GM12878 (cell line): Measurements from ENCODE around the gene SPIN1. TPM values are rescaled to one million over a fixed set of nuclear protein-coding genes. Genes with fewer than 3 reads are reported as not detected.

ENCODE experiments used
- ATAC-seq: fragments of 200-7000 bp; cut with Tn5 transposase; 3 replicates; pipeline ENCODE4 v1.9.1; 2020; ENCODE audit warnings: mild to moderate bottlenecking, moderate library complexity
- BruUV-seq: library from RNA; stranded (reverse); fragments of 400-500 nt; replicated peaks from 2 replicates; lab custom pipeline; 2021; lab: Mats Ljungman, UMichigan
- CTCF ChIA-PET: fragments of 300-600 bp; sonication (Branson Sonifier 250); formaldehyde crosslinking; extraction: SDS; loops from one replicate; lab custom pipeline; 2021; ENCODE audit warnings: inconsistent platforms; lab: Yijun Ruan, JAX
- POLR2A ChIA-PET: fragments of 350-600 bp; formaldehyde crosslinking; extraction: SDS; loops from one replicate; lab custom pipeline; 2021; ENCODE audit warnings: inconsistent platforms; lab: Charles Lee
- RAD21 ChIA-PET: fragments of 300-600 bp; sonication (Branson Sonifier 250); formaldehyde crosslinking; loops from one replicate; lab custom pipeline; 2023; ENCODE audit warnings: antibody characterized with exemption; ENCODE audit not compliant: unreplicated experiment; lab: Charles Lee
- SMC1A ChIA-PET: fragments of 300-600 bp; sonication (Branson Sonifier 250); formaldehyde crosslinking; loops from one replicate; lab custom pipeline; 2023; ENCODE audit not compliant: unreplicated experiment, uncharacterized antibody; lab: Charles Lee
- DNase-seq: peaks from one replicate; pipeline ENCODE4 v3.0.0-alpha.2; 2011; ENCODE audit warnings: low read depth, low spot score
- FAIRE-seq: peaks from 3 replicates; lab custom pipeline; 2011; peaks lifted over from hg19 to GRCh38; lab: Jason Lieb, UNC
- H2AFZ ChIP-seq: 2 replicates; pipeline ENCODE4 v1.6.0; 2011; ENCODE audit warnings: low read depth, low read length, control low read depth; ENCODE audit not compliant: control insufficient read depth
- H3K27ac ChIP-seq: 2 replicates; pipeline ENCODE4 v1.5.1; 2011; ENCODE audit warnings: control low read depth; ENCODE audit not compliant: control insufficient read depth, insufficient read depth
- H3K27me3 ChIP-seq, 2 experiments: replicated peaks in 1 of 2; 2 replicates each; pipeline versions ENCODE4 v1.6.0 to v1.6.1; 2011; ENCODE audit warnings: low read length in 1 of 2; ENCODE audit not compliant: control insufficient read depth in 2 of 2, insufficient read depth in 2 of 2
- H3K36me3 ChIP-seq, 2 experiments: 2 replicates each; pipeline ENCODE4 v1.5.1; 2011; ENCODE audit warnings: low read length in 1 of 2; ENCODE audit not compliant: control insufficient read depth in 2 of 2, insufficient read depth in 2 of 2
- H3K4me1 ChIP-seq: 2 replicates; pipeline ENCODE4 v1.6.1; 2011; ENCODE audit warnings: mild to moderate bottlenecking, low read length, moderate library complexity, mixed read lengths; ENCODE audit not compliant: control insufficient read depth, insufficient read depth
- H3K4me2 ChIP-seq: 2 replicates; pipeline ENCODE4 v1.6.0; 2011; ENCODE audit warnings: control low read depth; ENCODE audit not compliant: control insufficient read depth, insufficient read depth
- H3K4me3 ChIP-seq: fragments of 200-600 bp; sonication (generic); 2 replicates; pipeline ENCODE4 v1.5.1; 2016
- H3K79me2 ChIP-seq: 2 replicates; pipeline ENCODE4 v1.6.0; 2011; ENCODE audit warnings: low read length; ENCODE audit not compliant: control insufficient read depth, insufficient read depth
- H3K9ac ChIP-seq: 2 replicates; pipeline ENCODE4 v1.8.0; 2011; ENCODE audit warnings: low read length, control low read depth, mixed read lengths; ENCODE audit not compliant: control insufficient read depth, insufficient read depth
- H3K9me3 ChIP-seq: replicated peaks from 3 replicates; pipeline ENCODE4 v1.5.1; 2011; ENCODE audit warnings: mild to moderate bottlenecking, low read length; ENCODE audit not compliant: control insufficient read depth, insufficient read depth
- H4K20me1 ChIP-seq: 2 replicates; pipeline ENCODE4 v1.6.0; 2011; ENCODE audit not compliant: control insufficient read depth, insufficient read depth
- BMI1 ChIP-seq: fragments of 450-650 bp; IDR thresholded peaks from 2 replicates; pipeline ENCODE4 v1.6.1; 2016; ENCODE audit warnings: mild to moderate bottlenecking, moderate library complexity, borderline replicate concordance
- CEBPZ ChIP-seq: fragments of 150-350 bp; IDR thresholded peaks from 2 replicates; pipeline ENCODE4 v1.6.1; 2016; ENCODE audit warnings: low read depth, low read length
- MXI1 ChIP-seq: fragments of 150-350 bp; IDR thresholded peaks from 2 replicates; pipeline ENCODE4 v1.6.1; 2011; ENCODE audit warnings: low read depth, mild to moderate bottlenecking, inconsistent platforms, low read length, improper control_type of control experiment
- SREBF1 ChIP-seq: IDR thresholded peaks from 2 replicates; pipeline ENCODE4 v1.6.1; 2012; ENCODE audit warnings: mild to moderate bottlenecking, low read length
- TCF12 ChIP-seq: IDR thresholded peaks from 2 replicates; pipeline ENCODE4 v1.6.1; 2011; ENCODE audit warnings: low read depth, mild to moderate bottlenecking, low read length
- TCF3 ChIP-seq: IDR thresholded peaks from 2 replicates; pipeline ENCODE4 v1.6.1; 2012; ENCODE audit warnings: low read depth, mild to moderate bottlenecking, low read length, borderline replicate concordance; ENCODE audit not compliant: insufficient read depth
- ZZZ3 ChIP-seq: IDR thresholded peaks from 2 replicates; pipeline ENCODE4 v1.6.1; 2011; ENCODE audit warnings: low read depth; ENCODE audit not compliant: control insufficient read depth, insufficient read length
- WGBS: methylation state at CpG from one replicate; pipeline ENCODE4 v1.1.6; 2016; ENCODE audit warnings: low lambda C conversion rate; ENCODE audit not compliant: insufficient replicate concordance, insufficient coverage; ENCODE audit errors: missing lambda C conversion rate; 5-methylcytosine and 5-hydroxymethylcytosine counted together
- in situ Hi-C: fragments of 300-500 bp; cut with MboI; formaldehyde crosslinking; loops from 9 replicates; pipeline ENCODE4 v1.14.3; 2018; ENCODE audit warnings: mixed read lengths
- intact Hi-C: fragments of 100-400 bp; cut with micrococcal nuclease; formaldehyde crosslinking; loops from one replicate; pipeline ENCODE4 v1.14.2; 2022; ENCODE audit not compliant: unreplicated experiment
- polyA plus RNA-seq, 11 experiments: library from polyadenylated mRNA; depleted of rRNA in 4 of 11; unstranded in 6 of 11; stranded (reverse) in 5 of 11; fragments of >200 nt; fragmentation: Nextera tagmentation in 4 of 11; fragmentation: Illumina TruSeq in 1 of 11; extraction: Ambion mirVana in 4 of 11; extraction: Trizol in 1 of 11; gene quantifications; 1 replicate in 1 of 11; 2 replicates in 10 of 11; pipeline versions ENCODE4 v1.2.1 to v1.2.3, GENCODE V29; 2011 to 2016; ENCODE audit warnings: inconsistent platforms in 2 of 11, missing spikeins in 2 of 11, low read depth in 1 of 11
- total RNA-seq, 4 experiments: library from RNA; depleted of rRNA in 3 of 4; stranded (reverse); fragments of >200 nt in 3 of 4; fragmentation: Illumina TruSeq in 1 of 4; extraction: Trizol in 1 of 4; gene quantifications; 2 replicates each; pipeline versions ENCODE4 v1.2.1 to v1.2.3, GENCODE V29; 2013 to 2021

Gene SPIN1
- total and polyA plus RNA-seq, 10 of the 15 experiments (the other 5 are each of a cell fraction or from before 2014, with no cell fraction given), result 6.6 to 30.3 (median 17.1) TPM

GRCh38 chr9:88438811-88439210 lies 50.6 kb downstream of the SPIN1 start:
- BruUV-seq, result no TSS peak
- no peak for DNase-seq
- FAIRE-seq, result no peak
- Histone ChIP-seq H3K79me2 (no peaks in the 10 kb centered on the region), H3K36me3 (peaks cover 0 to 5% of the 10 kb centered on the region in 2 experiments; a peak in 1 of 4 replicates), H4K20me1 (no peaks in the 10 kb centered on the region), H3K9ac (no peak overlapping the region), H3K27ac (no peak overlapping the region), H3K4me1 (no peaks in the 10 kb centered on the region), H3K4me3 (no peak overlapping the region), H3K4me2 (no peak overlapping the region), H3K9me3 (no peaks in the 10 kb centered on the region), H3K27me3 (no peaks in the 10 kb centered on the region), H2AFZ (no peak overlapping the region)
- ChIA-PET RAD21 (no interaction called here), SMC1A (no interaction called here), POLR2A (no interaction called here), CTCF (no interaction called here)
- in situ Hi-C loops, result no loop called here
- TF ChIP-seq TCF3, result no peak
- TF ChIP-seq SREBF1, result no peak
- no peak for TF ChIP-seq MXI1
- no peak for TF ChIP-seq TCF12
- TF ChIP-seq ZZZ3, result no peak
- no peak for TF ChIP-seq BMI1
- TF ChIP-seq CEBPZ, result no peak
- 83% methylated on average over 3 of the region's 3 CpGs for WGBS
- intact Hi-C loops, result no loop called here
- ATAC-seq, result no peak
